GM19023 (cell line): ENCODE results near the gene ZCCHC14.
"Not testable (repeated sequence)": the region's sequence is repeated elsewhere in the genome, so short reads cannot be mapped to it uniquely, and the experiment has no call there.

Source experiments
- ATAC-seq: cut with Tn5 transposase; IDR thresholded peaks from one replicate; pipeline ENCODE4 v1.9.1; 2021; ENCODE audit warnings: mild to moderate bottlenecking, moderate library complexity; ENCODE audit not compliant: unreplicated experiment

The ZCCHC14 gene

DNA sequence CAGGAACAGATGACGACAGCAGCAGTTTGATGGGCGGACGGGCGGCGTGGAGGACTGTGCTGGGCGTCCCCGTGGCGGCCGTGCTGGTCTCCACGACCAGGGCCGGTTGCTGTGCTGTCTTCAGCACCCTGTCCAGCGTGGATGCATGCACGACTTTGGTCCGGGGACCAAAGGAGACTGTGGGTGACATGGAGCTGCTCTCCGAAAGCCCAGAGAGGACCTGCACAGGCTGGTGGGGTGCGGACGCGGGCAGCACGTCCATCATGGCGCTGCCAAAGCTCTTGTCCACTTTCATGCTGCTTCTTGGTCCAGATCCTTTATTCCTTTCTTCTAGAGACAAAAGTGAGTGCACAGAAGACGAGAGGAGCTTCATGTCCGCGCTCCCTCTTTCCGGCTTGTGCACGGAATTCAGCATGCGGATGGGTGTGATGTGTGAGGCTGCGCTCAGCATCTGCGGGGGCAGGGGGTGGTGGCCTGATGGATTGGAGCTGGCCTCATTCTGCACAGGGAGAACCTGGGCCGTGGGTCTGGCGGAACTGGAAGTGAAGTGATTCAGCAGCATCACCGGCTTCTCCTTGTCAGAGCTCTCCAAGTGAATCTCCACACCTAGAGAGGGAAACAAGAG, 80.3 kb downstream of the ZCCHC14 start:
- ATAC-seq = no peak

DNA sequence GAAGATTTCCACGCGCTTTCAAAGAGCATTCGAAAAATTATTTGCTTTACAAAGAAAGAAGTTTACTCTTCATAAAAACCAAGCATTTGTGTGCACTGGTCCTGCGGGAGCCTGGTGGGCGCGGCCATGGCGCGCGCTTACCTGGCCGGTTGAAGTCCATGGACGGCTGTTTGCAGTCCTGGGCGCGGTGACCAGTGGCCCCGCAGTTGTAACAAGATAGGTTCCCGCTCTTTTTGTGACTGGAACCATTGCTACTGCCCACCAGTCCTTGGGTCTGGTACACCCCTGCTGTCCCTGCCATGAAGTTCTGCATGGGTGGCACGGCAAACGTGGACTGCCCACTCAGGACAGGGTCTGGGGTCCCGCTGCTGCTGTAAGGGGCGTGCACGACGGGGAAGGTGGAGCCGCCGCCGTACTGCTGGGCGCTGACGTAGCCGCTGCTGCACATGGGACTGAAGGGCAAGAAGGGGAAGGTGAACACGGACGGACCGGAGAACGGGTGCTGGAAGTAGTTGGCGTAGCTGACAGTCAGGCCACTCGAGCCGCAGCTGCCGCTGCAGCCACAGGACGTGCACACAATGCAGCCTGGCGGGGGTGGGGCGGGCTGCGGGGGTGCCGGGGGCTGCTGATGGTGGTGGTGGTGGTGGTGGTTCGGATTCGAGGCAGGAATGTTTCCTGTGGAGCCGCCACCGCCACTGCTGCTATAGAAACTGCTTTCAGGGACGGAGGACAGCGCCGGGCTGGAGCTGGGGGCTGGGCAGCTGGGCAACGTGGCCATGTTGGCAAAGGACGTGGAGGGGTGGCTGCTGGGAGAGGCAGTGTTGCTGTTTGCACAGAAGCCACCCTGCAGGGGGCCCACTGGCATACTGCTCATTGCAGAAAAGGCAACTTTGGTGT, 81.2 kb downstream of the ZCCHC14 start:
- no peak for ATAC-seq

DNA sequence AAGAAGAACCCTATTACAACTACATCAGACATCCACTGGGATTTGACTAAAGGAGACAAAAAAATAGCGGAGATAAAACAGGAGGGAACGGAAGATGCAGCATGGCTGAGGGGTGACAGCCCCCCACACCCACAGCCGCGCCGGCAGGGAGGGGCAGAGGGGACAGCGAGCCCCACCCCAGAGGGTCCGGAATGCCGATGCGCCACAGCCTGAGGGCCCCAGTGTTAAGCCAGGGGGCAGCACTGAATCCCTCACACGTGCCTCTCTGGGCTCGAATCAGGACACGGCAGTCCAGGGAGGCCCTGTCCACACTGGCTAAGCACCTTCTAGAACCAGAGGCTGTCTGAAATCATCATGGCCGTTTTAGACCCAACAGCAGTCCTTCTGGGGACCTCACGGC, 81.9 kb downstream of the ZCCHC14 start:
- ATAC-seq = no peak

DNA sequence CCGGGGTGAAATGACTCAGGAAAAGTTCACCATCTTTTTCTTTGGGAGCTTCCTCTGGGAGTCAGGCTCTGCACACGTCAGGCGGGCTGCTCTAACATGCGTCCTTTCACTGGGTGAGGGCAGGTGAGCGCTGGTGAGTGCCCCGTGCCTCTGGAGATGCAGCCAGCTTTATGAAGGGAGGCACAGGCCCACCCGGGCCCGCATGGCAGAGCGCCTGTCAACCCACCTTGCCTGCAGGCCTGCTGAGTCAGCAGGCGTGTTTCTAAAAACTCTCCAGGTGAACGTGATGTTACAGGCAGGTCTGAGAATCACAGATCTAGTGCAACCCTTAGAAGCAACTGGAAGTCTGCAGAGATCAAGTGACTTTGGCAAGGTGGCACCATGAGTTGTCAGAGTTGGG, 82.3 kb downstream of the ZCCHC14 start:
- no peak for ATAC-seq

DNA sequence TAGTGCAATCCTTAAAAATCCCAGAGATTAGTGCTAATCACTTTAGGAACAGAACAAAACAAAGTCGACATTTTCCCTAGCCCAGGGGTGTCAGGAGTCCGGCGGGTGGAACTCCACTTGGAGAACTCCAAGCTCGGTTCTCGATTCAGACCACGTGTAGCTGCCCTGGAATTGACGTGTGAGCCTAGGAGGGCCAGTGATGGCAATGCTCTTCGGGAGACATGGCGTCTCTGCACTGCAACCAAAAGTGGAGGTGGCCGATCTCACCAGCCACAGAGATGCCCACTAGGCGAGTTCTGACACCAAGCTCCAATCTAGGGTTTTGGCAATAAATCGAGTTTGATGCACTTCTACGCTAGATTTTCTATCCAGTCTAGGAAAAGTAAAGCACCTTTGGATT, 83.0 kb downstream of the ZCCHC14 start:
- no peak for ATAC-seq

GRCh38 chr16:87409153-87409552, 83.7 kb downstream of the ZCCHC14 start:
- no peak for ATAC-seq

- no peak for ATAC-seq
These were observed 85.2 kb downstream of the ZCCHC14 start for GRCh38 chr16:87407511-87408112.

- no peak for ATAC-seq
These were observed 86.2 kb downstream of the ZCCHC14 start for GRCh38 chr16:87406495-87407088.

- no peak for ATAC-seq
These were observed 87.8 kb downstream of the ZCCHC14 start for GRCh38 chr16:87404764-87405625.

GRCh38 chr16:87395181-87395842, 97.5 kb downstream of the ZCCHC14 start:
- ATAC-seq = no peak

- no peak for ATAC-seq
These were observed 99.2 kb downstream of the ZCCHC14 start for GRCh38 chr16:87393680-87394055.

DNA sequence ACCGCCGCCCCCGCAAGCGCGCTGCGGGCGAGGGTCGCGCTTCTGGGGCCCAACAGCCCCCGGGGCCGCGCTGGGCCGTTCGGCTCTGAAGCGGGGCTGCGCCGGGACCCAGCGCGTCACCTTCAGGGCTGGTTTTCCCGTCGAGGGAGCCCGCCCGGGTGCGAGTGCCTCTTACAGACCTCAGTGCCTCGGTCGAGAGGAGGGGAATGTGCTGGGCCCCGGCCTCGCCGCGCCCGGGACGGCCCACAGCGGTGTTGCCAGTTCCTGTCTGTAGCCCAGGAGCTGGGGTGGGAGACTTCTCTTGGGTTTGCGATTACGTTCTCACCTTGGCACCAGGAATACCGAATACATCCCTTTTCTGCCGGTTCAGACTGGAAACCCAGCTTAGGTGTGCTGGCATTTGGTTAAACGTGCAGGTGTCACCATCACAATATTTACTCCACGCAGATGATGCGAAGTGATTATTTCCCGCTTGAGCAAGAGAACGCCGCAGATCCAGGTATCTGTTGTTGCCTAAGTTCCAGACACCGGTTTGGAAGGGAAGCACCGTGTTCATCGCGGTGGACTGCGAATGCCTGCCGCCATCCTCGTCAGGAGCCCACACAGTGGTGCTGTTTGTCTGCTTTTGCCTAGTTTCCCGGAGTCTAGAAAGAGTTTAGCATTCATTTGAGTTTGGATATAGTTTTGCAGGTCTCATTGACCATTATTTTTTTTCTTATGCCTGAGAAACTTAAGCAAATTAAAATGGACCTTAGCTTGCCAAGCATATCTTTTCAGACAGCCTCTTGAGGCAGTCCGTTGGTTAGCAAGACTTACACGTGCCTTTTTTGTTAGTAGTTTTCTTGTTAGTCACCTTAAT, 99.8 kb downstream of the ZCCHC14 start:
- ATAC-seq = peak; percentile 1

DNA sequence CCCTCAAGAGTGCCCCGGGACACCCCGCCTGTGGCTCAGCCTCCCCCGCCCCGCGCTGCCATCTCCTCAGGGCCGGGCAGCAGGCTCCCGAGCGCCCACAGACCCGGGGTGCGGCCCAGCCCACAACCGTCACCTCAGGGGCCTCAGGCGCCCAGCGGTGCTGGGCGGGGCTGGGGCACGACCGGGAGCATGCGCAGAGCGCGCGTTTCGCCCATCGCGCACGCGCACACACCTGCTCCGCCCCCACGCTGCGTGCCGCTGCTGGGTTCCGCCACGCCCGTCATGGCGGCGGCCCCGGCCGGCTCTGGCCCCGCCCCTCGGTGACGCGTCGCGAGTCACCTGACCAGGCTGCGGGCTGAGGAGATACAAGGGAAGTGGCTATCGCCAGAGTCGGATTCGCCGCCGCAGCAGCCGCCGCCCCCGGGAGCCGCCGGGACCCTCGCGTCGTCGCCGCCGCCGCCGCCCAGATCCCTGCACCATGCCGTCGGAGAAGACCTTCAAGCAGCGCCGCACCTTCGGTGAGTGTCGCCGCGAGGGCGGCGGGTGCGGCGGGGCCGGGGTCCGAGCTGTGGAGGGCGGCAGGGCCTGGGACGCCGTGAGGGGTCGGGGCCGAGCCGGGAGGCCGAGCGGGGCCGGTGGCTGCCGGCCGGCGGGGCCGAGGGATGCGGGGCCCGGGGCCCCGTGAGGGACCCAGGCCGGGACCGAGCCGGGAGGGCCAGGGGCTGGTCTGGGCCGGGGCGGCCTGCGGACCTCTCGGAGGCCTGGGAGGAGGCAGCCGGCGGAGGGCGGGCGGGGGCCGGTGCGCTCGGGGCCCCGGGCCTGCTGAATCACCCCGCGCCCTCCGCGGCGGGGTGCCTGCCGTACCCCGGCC, 100.6 kb downstream of the ZCCHC14 start, which contains the start of gene MAP1LC3B:
Gene MAP1LC3B (plus strand): TSS at position 387 of the 871 bp plus-strand sequence. CDS start 92 bp downstream, at position 479.
- ATAC-seq = peak; percentile 61

DNA sequence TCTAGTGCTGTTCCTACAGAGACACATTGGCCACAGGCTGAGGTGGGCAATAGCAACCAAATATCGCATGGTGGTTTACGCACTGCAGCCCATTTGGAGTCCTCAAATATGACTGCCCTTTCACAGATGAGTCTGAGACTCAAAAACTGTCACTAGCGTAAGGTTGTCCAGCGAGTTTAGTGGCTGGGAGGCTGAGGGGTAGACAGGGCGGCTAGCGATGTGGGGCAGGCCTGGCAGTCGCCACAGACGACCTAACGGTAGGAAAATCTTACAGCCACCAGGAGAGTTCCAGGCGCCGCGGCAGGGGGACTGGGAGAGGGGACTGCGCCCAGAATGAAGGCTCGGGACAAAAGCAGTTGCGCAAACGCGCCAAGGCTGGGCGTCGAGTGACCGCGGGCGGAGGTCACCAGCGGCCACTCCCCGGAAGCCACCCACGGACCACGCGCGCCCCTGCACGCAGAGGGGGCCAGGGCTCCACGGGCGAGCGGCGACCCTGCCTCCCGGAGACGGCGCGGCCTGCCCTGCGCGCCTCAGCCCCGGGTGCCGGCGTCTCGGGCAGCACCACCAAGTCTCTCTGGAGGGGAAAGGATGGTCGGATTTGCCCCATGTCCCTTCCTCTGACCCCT, 101.4 kb downstream of the ZCCHC14 start:
- peak; percentile 13 for ATAC-seq

DNA sequence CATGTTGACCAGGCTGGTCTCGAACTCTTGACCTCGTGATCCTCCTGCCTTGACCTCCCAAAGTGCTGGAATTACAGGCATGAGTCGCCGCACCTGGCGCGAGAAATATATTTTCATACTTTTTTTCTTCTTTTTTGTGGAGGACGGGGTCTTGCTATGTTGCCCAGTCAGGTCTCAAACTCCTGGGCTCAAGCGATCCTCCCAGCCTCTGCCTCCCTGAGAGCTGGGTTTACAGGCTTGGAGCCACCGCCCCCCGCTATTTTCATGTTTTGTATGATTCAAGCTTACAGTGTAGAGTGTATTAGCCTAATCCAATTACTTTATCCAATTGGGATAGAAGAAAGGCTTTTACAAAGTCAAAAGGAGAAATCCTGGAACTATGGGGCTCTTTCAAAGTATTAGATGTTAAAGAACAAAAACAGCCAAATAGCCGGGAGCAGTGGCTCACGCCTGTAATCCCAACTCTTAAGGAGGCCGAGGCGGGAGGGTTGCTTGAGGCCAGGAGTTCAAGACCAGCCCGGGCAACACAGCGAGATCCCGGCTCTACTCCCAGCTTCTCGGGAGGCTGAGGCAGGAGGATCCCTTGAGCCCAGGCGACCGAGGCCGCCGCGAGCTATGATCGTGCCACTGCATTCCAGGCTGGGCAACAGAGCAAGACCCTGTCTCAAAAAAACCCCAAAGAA, 102.0 kb downstream of the ZCCHC14 start:
- ATAC-seq = no peak

- not testable (repeated sequence) for ATAC-seq
These were observed 102.9 kb downstream of the ZCCHC14 start for GRCh38 chr16:87389914-87390313.

GRCh38 chr16:87389245-87389644, 103.6 kb downstream of the ZCCHC14 start:
- ATAC-seq = no peak
